ENCODE results near the gene MORC2. TPM values are rescaled to one million over a fixed set of nuclear protein-coding genes. Genes with fewer than 3 reads are reported as not detected.

Gene MORC2
- polyA plus RNA-seq, 6 donors from 2014 or later, result 0.76 to 4.5 (median 1.9) TPM; not detected in 1

DNA sequence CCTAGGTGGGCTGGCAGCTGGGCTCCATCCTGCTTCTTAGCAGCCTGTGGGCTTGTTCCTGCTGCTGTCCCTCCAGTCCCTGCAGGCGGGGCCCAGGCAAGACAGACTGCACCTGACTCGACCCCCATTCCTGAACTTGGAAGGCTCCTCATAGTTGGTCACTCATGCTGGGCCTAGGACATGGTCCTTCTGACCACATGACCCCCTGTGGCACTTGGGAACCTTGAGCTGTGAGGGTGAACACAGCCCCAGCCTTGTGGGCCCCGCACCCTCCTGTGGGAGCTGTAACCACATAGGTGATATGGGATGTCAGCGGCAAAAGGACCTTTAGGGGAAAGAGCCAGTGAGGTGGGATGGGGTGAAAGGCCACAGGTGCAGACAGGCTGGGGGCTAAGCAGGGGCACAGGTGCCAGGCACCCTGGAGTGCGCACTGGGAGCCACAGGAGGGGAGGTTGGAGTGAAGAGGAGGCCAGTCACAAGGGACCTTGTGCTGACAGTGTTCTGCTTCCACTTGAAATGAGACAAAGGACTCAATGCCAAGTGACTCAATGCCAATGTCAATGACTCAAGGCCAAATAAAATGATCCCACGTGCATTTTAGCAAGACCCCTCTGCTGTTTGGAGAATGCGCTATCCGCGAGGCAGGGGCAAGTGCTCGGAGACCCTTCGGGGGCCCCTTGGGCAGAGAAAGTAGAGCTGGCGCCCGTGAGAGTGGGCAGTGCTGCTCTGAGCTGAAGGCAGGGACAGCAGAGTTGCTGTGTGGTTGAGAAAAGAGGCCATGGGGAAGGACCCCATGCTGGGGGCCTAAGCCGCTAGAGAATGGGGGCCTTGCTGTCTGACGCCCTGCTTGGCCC, 90.7 kb downstream of the MORC2 start:
- Mint-ChIP-seq H3K9me3 (no peaks in the 10 kb centered on the region), H3K27me3 (peaks cover 0 to 5% (median 0%) of the 10 kb centered on the region in 3 donors), H3K36me3 (no peaks in the 10 kb centered on the region), H3K27ac (no peak overlapping the region), H3K4me1 (peaks cover 0 to 5% (median 0%) of the 10 kb centered on the region in 3 donors), H3K4me3 (no peak overlapping the region)
- DNase-seq (no peak), ATAC-seq (ENCODE audit: low read depth in 2 of 2) (no peak)

DNA sequence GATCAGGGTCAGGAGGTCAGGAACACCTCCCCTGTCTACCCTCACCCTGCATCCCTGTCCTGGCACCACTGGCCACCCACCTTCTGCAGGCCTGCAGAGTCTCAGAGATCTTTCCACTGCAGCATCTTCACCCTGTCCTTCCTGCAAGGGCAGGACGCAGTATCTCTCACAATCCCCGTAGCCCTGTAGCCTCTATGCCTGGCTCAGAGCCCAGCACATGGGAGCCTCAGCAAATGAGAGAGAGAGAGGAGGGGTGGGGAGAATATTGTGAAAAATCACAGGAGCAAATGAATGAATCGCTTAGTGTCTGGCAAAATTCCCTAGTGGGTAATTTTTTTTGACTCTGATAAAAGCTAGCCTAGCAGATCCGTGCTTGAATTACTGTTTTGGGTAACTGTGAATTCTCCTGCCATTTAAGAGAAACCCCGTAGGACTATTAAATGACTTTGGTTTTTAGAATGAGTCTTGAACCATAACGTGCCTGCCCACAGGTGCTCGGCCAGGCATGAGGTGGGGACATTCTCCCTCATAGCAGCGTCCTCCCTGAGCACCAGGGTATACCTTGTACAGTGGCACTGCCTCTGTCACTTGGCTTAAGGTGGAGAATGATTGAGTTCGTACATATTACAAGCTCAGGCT, 91.5 kb downstream of the MORC2 start:
- no peaks in the 10 kb centered on the region for H3K36me3 Mint-ChIP-seq
- ATAC-seq (ENCODE audit: low read depth in 2 of 2), result no peak
- H3K4me3 Mint-ChIP-seq, result no peak overlapping the region
- no peak for DNase-seq
- peaks cover 0 to 5% (median 0%) of the 10 kb centered on the region in 3 donors for H3K4me1 Mint-ChIP-seq
- no peaks in the 10 kb centered on the region for H3K9me3 Mint-ChIP-seq
- H3K27me3 Mint-ChIP-seq, result peaks cover 0 to 5% (median 0%) of the 10 kb centered on the region in 3 donors
- no peak overlapping the region for H3K27ac Mint-ChIP-seq

- H3K27me3 Mint-ChIP-seq, result peaks cover 0 to 5% (median 0%) of the 10 kb centered on the region in 3 donors
- H3K9me3 Mint-ChIP-seq, result no peaks in the 10 kb centered on the region
- ATAC-seq (ENCODE audit: low read depth in 2 of 2) (no peak), DNase-seq (no peak)
- no peaks in the 10 kb centered on the region for H3K36me3 Mint-ChIP-seq
- no peak overlapping the region for H3K4me3 Mint-ChIP-seq
- H3K27ac Mint-ChIP-seq, result no peak overlapping the region
- peaks cover 0 to 5% (median 0%) of the 10 kb centered on the region in 3 donors for H3K4me1 Mint-ChIP-seq
Measured at GRCh38 chr22:30876221-30876751, 92.3 kb downstream of the MORC2 start.

DNA sequence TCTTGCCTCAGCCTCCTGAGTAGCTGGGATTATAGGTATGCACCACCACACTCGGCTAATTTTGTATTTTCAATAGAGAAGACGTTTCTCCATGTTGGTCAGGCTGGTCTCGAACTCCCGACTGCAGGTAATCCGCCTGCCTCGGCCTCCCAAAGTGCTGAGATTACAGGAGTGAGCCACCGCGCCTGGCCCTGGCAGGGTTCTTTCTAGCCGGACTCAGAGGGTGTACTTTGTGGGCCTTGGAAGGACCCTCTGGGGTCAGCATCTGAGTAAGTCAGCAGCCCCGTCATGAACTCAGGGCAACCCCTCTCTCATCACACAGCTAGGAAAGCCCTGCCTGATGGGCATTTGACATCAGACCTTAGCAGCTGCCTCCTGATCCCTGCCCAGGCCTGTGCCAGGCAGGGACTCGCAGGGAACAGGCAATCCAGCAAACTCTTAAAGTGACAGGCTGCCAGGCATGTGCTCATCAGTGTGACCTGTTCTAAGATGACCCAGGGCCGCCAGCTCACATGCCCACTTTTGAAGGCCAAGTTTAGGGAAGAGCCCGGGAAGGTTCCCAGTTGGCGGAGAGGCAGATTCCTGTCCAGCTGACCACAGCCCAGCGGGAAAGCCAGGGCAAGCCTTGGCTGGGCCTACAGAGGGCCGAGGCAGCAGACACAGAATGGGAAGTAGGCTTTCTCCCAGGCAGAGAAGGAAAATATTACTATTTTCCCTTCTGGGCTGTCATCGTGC, 92.9 kb downstream of the MORC2 start:
- DNase-seq, result no peak
- H3K27ac Mint-ChIP-seq, result peak overlapping the region in 1 of 6 donors; percentile 37
- H3K4me3 Mint-ChIP-seq, result no peak overlapping the region
- H3K36me3 Mint-ChIP-seq, result no peaks in the 10 kb centered on the region
- no peaks in the 10 kb centered on the region for H3K9me3 Mint-ChIP-seq
- H3K27me3 Mint-ChIP-seq, result peaks cover 0 to 5% (median 0%) of the 10 kb centered on the region in 3 donors
- no peak for ATAC-seq (ENCODE audit: low read depth in 2 of 2)
- H3K4me1 Mint-ChIP-seq, result peaks cover 0 to 5% (median 0%) of the 10 kb centered on the region in 3 donors

Other genes with a start within 250 kb of the MORC2 start
- gene TUG1, start 491 bp upstream of the MORC2 start, polyA plus RNA-seq (ENCODE audit: low read depth in 6 of 6), result 10 to 100 TPM in 5 of 6 donors, 1 to 10 TPM in 1; 8.1 to 30.7 (median 21.5) TPM
- 1 to 10 TPM in 1 of 6 donors, under 1 TPM in 2, not detected in 3; 0.27 to 1.0 (median 0.79) TPM for gene SMTN, start 112.5 kb upstream of the MORC2 start, polyA plus RNA-seq (ENCODE audit: low read depth in 6 of 6)
- gene SELENOM, start 138.8 kb upstream of the MORC2 start, polyA plus RNA-seq (ENCODE audit: low read depth in 6 of 6), result 10 to 100 TPM; 31.1 to 54.8 (median 42.9) TPM
- gene INPP5J, start 154.2 kb upstream of the MORC2 start, polyA plus RNA-seq (ENCODE audit: low read depth in 6 of 6), result under 1 TPM in 1 of 6 donors, not detected in 5; 0.26 TPM
- not detected for gene PLA2G3, start 171.7 kb upstream of the MORC2 start, polyA plus RNA-seq (ENCODE audit: low read depth in 6 of 6)
- 10 to 100 TPM; 16.3 to 26.6 (median 20.9) TPM for gene RNF185, start 191.4 kb upstream of the MORC2 start, polyA plus RNA-seq (ENCODE audit: low read depth in 6 of 6)
- gene LIMK2, start 243.5 kb upstream of the MORC2 start, polyA plus RNA-seq (ENCODE audit: low read depth in 6 of 6), result 10 to 100 TPM in 1 of 6 donors, 1 to 10 TPM in 5; 5.6 to 16.7 (median 9.2) TPM

Measured in naive B cell (primary cell).